HUDEP-2 (cell line): ENCODE data around the gene STPG3.

Experiments used
- DNase-seq, 76 experiments: peaks; one replicate each; lab custom pipeline; 2025; ENCODE audit not compliant: unreplicated experiment in 76 of 76; lab: John Stamatoyannopoulos, UW

The STPG3 gene

DNA sequence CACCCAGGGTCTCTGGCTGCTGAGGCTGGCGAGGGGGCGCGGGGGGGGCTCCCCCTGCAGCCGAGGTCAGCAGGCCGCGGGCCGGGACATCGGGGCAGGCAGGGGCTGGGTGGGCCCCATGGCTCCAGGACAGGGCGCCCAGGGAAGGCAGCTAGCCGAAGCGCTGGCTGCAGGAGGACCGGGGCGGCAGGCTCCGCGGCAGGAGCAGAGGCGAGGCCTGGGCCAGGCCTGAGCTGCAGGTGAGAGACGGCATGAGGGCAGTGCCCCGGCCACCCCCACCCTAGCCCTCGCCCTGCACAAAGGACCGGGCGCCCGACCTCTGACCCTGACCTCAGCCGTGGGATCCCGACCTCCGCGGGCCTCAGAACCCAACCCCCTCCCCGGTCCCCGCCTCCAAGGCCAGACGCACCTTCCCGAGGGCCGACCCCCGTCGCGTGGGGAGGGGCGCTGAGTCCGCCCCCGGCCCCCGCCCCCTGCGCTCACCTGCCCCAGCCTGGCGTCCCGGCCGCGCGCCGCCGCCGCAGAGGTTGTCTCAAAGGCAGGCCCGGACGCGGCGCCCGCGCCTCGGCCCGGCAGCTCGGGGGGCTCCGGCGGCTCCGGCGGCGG lies 29.5 kb upstream of the STPG3 start:
- DNase-seq: no peak

- DNase-seq: no peak
Observed at GRCh38 chr9:137222190-137223077, 28.7 kb upstream of the STPG3 start, which contains the start of gene RNF208. Gene RNF208, minus strand, starts transcription at chr9:137222240. Its CDS starts 1,028 bp downstream, at chr9:137221212.

- DNase-seq: peak in 75 of 76 experiments; percentile 71 to 98 (median 96)
Observed at GRCh38 chr9:137223078-137223970, 27.8 kb upstream of the STPG3 start.

- peak in 4 of 76 experiments; percentile 8 to 35 (median 26) for DNase-seq
Observed at GRCh38 chr9:137224830-137225694, 26.0 kb upstream of the STPG3 start, which contains the start of gene CYSRT1. Gene CYSRT1, plus strand, starts transcription at chr9:137225174. Its CDS starts 448 bp downstream, at chr9:137225622.

- DNase-seq: no peak
Observed at GRCh38 chr9:137225699-137226331, 25.3 kb upstream of the STPG3 start.

DNA sequence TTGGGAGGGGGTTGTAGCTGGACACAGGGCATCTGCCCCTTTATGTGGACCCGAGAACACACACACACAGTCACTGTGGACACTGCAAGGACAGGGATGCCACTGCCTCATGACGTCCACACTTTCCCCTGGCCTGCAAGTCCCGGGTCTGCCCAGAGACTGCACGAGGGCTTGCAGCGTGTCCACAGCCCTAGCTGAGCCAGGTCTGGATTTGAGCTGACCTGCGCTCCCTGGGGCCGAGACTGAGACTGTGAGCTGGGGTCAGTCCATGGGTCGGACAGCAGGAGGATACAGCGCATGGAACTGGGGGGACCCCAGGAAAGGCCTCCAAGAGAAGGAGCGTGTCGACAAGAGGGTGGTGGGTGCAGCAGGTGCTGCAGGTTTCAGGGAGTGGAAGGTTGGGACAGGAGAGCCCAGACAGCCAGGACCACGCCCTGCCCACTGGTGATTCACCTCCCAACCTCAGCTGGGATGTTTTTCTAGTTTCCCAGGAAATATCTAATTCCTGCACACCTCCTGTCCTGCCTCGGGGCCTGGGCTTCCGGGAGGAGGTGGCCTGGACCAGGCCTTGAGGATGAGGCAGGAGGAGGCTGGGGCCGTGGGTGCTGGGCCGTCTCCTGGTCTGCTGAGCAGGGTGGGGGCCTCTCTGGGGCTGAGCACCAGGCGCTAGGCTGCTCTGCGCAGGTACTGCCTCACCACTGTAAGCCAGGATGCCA lies 24.6 kb upstream of the STPG3 start:
- no peak for DNase-seq

GRCh38 chr9:137227054-137227852 lies 23.8 kb upstream of the STPG3 start, which contains the start of gene RNF224:
Gene RNF224, plus strand, starts transcription at chr9:137227502. Its CDS starts 834 bp downstream, at chr9:137228336.
- peak in 69 of 76 experiments; percentile 17 to 83 (median 61) for DNase-seq

GRCh38 chr9:137227853-137228505 lies 23.1 kb upstream of the STPG3 start:
- no peak for DNase-seq

- DNase-seq: no peak
Observed at GRCh38 chr9:137228506-137228967, 22.5 kb upstream of the STPG3 start.

GRCh38 chr9:137228968-137229896 lies 21.9 kb upstream of the STPG3 start:
- DNase-seq: no peak

DNA sequence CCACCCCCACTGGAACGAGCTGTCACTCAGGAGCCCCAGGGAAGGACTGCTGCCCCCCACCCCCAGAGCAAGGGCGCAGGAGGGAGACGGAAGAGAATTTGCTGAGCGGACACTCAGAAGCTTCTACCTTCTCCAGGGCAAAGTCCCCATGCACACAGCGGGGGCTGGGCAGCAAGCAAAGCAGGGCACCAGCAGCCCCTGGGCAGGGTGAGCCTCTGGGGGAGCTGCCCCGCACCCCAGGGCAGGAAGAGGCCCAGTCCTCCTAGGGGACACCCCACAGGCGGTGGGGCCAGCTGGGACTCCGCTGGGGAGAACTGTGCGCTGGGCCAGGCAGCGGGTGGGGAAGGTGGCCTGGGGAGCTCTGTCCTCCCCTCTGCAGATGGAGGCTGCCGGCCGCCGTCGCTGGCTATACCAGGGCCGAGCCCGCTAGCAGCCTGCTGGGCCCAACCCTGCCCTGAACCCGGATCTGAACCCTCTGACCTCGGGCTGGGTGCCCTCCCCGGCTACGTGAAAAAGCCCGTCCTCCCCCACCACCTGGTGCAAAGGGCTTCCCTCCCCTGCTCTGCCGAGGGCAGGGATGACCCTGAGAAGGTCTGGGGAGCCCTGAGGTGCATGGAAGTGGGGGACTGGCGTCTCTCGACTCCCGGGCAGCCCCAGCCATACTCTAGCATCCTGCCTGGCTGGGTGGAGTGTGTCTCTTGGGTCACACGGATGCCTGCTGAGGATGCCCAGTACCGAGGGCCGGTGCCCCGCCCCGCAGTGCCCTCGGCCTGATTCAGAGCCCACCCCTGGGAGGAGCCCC lies 21.0 kb upstream of the STPG3 start:
- no peak for DNase-seq

GRCh38 chr9:137230705-137231371 lies 20.2 kb upstream of the STPG3 start, which contains the start of gene SLC34A3:
Gene SLC34A3, plus strand, starts transcription at chr9:137230901. Its CDS starts 802 bp downstream, at chr9:137231703.
- no peak for DNase-seq

DNA sequence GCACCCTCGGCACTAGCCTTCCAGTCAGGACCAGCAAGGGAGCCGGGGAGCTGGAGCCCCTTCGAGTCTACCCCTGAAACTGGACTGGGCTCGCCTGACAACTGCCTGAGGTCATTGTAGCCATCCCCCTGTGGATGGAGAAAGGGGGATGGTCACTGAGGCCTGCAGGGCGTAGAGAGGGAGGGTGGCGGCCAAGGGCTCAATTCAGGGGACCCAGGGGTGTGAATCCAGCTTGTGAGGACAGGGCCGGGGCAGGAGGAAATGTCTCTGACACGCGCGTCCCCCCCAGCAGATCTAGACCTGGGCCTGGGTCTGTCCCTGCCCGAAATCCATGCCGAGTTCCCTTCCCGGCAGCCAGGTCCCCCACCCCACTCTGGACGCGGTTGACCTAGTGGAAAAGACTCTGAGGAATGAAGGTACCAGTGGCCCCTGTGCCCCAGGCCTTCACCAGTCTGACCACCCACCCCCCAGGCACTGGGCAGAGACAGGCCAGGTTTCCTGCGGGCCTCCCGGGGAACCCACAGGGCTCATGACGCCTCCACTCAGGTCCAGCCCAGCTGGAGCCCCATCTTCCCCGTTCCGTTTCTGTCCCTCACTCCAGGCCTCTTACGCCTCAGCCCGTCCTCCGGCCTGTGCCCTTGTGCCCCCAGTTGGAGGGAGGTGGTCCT lies 19.6 kb upstream of the STPG3 start:
- no peak for DNase-seq

DNA sequence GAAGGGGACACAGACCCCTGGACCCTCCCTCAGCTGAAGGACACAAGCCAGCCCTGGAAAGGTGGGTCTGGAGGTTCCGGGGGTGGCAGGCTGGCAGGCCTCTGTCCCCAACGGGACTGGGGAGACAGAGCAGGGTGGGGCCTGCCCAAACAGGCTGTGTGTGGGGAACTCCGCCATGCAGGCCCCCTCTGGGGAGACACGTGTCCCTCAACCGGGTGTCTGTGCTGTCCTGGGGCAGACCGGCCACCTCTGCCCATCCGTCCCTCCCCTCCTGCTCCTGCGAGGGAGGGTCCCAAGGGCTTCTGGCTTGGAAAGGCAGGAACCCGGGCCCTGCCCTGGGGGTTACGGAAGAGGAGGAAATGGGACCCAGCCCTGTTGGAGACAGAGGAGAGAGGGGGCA lies 19.0 kb upstream of the STPG3 start:
- no peak for DNase-seq
